GM18498 (cell line): ENCODE results near the gene RCAN1.
"Not testable (repeated sequence)": the region's sequence is repeated elsewhere in the genome, so short reads cannot be mapped to it uniquely, and the experiment has no call there.

Experiments used
- ATAC-seq: cut with Tn5 transposase; IDR thresholded peaks from one replicate; pipeline ENCODE4 v1.9.1; 2021; ENCODE audit warnings: mild to moderate bottlenecking, moderate library complexity; ENCODE audit not compliant: unreplicated experiment

The RCAN1 gene

DNA sequence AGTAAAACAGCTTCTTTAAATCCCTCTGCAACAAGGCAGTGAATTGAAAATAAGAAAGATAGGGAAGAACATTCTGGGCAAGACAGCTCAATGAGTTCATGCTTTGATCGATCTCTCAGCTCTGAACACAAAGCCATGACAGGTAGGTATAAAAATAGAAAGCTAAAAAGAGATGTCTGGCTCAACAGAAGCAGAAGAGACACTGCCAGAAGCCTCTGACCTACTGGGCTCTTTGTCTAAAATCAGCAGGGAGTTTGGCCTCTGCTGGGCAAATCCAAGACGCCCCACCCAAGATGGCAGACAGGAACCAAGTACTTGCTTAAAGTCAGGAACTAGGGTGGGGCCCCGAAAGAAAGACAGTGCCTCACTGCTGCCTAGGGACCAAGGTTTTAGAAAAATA is 147.6 kb downstream of the RCAN1 start:
- ATAC-seq: not testable (repeated sequence)
